ENCODE data around the gene SHISAL2A. TPM values are rescaled to one million over a fixed set of nuclear protein-coding genes. Genes with fewer than 3 reads are reported as not detected.

Gene SHISAL2A
- total and polyA plus RNA-seq, 2 of the 13 experiments (the other 11 are each of a cell fraction or from before 2014, with no cell fraction given), result not detected

DNA sequence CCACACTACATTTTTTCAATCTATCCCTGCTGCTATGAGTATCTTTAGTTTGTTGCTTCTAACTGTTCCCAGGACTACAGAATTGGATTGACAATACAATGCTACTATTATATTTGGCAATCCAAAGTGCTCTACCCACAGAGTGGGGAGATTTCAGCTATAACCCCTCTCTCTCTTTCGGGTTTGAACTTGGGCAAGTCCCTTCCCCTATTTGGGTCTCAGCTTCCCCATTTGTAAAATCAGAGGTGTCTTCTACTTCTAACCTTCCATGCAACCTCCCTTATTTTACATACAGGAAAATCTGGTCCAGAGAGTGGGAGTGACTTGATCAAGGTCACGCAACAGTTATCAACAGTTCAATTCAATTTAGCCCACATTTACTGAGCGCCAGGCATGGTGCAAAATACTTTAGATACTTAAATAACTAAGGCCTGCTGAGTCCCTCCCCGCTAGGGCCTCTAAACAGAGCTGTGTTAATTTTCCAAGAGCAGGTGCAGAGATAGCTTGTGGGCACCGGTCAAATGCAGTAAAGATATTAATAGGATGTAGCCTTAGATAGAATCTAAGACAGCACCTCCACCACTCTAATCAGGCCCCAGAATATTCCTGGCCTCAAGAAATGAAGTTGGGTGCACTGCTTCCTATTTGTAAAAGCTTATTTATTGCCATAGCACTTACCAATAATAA, 40.2 kb upstream of the SHISAL2A start:
- Histone ChIP-seq H3K79me2 (ENCODE audit: insufficient read depth, low read length) (no peaks in the 10 kb centered on the region), H4K20me1 (ENCODE audit: insufficient read depth, low read length) (no peaks in the 10 kb centered on the region), H3K27me3 (ENCODE audit: control insufficient read depth in 1 of 2, insufficient read depth in 2 of 2, low read length in 2 of 2) (no peaks in the 10 kb centered on the region; a peak in 1 of 5 replicates), H3K4me1 (ENCODE audit: insufficient read depth, low read length) (peaks cover 14% of the 10 kb centered on the region; the same call in 1 of the 2 replicates), H3K4me2 (ENCODE audit: low read depth, low read length) (no peak overlapping the region), H3K4me3 (replicated peaks in 1 of 3; ENCODE audit: insufficient read depth in 1 of 3, low read depth in 2 of 3, low read length in 3 of 3) (no peak overlapping the region), H2AFZ (ENCODE audit: low read length) (no peak overlapping the region), H3K9ac (ENCODE audit: insufficient read depth, low read depth, low read length) (no peak overlapping the region), H3K9me3 (ENCODE audit: low read length) (no peaks in the 10 kb centered on the region), H3K27ac (ENCODE audit: extremely low read length, insufficient read depth, low read length) (no peak overlapping the region), H3K36me3 (replicated peaks in 1 of 2; ENCODE audit: control insufficient read depth in 1 of 2, insufficient read depth in 2 of 2, low read length in 2 of 2) (no peaks in the 10 kb centered on the region)
- BruUV-seq (replicated peaks), result no TSS peak
- DNase-seq (ENCODE audit: low spot score) (no peak), ATAC-seq (no peak), FAIRE-seq (no peak)
- ChIA-PET POLR2A (interaction anchor here (0.9 kb wide), 1 partner anchor 93 kb away, joined by 3 read pairs; no protein-coding TSS in a partner anchor), CTCF (ENCODE audit: low intra/inter-chr PET ratio, low total read pairs) (no interaction called here)
- intact Hi-C loops (cut with micrococcal nuclease; ENCODE audit: unreplicated experiment) (no loop called here), in situ Hi-C loops (cut with HindIII; ENCODE audit: extremely low pct_ligation_motif_present, low pct_unique_long_range_greater_than_20kb) (no loop called here)
- 49% methylated on average over 5 of the region's 5 CpGs for WGBS (ENCODE audit: low lambda C conversion rate)
- TF ChIP-seq HDAC1 (CRISPR knock-in tag; IDR thresholded peaks at IDR 0.05) (no peak), SNAPC2 (CRISPR knock-in tag; IDR thresholded peaks at IDR 0.05) (no peak), MZF1 (CRISPR knock-in tag; IDR thresholded peaks at IDR 0.05; ENCODE audit: borderline replicate concordance) (no peak), HNF1B (CRISPR knock-in tag; IDR thresholded peaks at IDR 0.05) (no peak), NBN (conservative IDR thresholded peaks at IDR 0.05) (no peak), PCBP1 (IDR thresholded peaks at IDR 0.05; ENCODE audit: borderline replicate concordance, low read depth, low read length) (no peak), ZNF800 (CRISPR knock-in tag; IDR thresholded peaks at IDR 0.05) (no peak), ZFP82 (CRISPR knock-in tag; IDR thresholded peaks at IDR 0.05; ENCODE audit: borderline replicate concordance) (no peak), SMC3 (IDR thresholded peaks at IDR 0.05; ENCODE audit: low read length) (no peak), MIXL1 (CRISPR knock-in tag; IDR thresholded peaks at IDR 0.05) (no peak), ZGPAT (CRISPR knock-in tag; IDR thresholded peaks at IDR 0.05) (no peak), MAFG (CRISPR knock-in tag; IDR thresholded peaks at IDR 0.05) (no peak), THYN1 (CRISPR knock-in tag; IDR thresholded peaks at IDR 0.05; ENCODE audit: borderline replicate concordance, low read depth) (no peak), ZNF678 (CRISPR knock-in tag; IDR thresholded peaks at IDR 0.05) (no peak), PRMT3 (CRISPR knock-in tag; IDR thresholded peaks at IDR 0.05; ENCODE audit: borderline replicate concordance, low read depth) (no peak), SRF (IDR thresholded peaks at IDR 0.05; ENCODE audit: low read depth, low read length) (no peak)
- TF ChIP-seq, protein P1, sequence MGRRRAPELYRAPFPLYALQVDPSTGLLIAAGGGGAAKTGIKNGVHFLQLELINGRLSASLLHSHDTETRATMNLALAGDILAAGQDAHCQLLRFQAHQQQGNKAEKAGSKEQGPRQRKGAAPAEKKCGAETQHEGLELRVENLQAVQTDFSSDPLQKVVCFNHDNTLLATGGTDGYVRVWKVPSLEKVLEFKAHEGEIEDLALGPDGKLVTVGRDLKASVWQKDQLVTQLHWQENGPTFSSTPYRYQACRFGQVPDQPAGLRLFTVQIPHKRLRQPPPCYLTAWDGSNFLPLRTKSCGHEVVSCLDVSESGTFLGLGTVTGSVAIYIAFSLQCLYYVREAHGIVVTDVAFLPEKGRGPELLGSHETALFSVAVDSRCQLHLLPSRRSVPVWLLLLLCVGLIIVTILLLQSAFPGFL (CRISPR knock-in tag; IDR thresholded peaks at IDR 0.05), result no peak

Data from HepG2 (cell line).